HepG2 (cell line): ENCODE measurements around the gene SPCS1. TPM values are rescaled to one million over a fixed set of nuclear protein-coding genes. Genes with fewer than 3 reads are reported as not detected.
A peak's percentile ranks its signal among the peaks of the same experiment; 100 is the strongest.

Experiments
- ATRX ChIP-seq: sonication (generic); formaldehyde crosslinking; IDR thresholded peaks from 2 replicates; pipeline ENCODE4 v1.4.0; 2020; ENCODE audit warnings: missing genetic modification reagents, borderline replicate concordance
- E2F1 ChIP-seq: sonication (generic); formaldehyde crosslinking; IDR thresholded peaks from 2 replicates; pipeline ENCODE4 v1.5.0; 2020; ENCODE audit warnings: missing genetic modification reagents
- FOXA1 ChIP-seq, 2 experiments: fragments of 450-650 bp in 1 of 2; sonication (generic) in 1 of 2; formaldehyde crosslinking in 1 of 2; IDR thresholded peaks; 2 replicates each; pipeline versions ENCODE4 v1.4.0 to v1.6.1; 2016 to 2020; ENCODE audit warnings: missing genetic modification reagents in 1 of 2
- GTF2F1 ChIP-seq: fragments of 150-350 bp; IDR thresholded peaks from 2 replicates; pipeline ENCODE4 v1.6.1; 2014; ENCODE audit warnings: low read length
- JUN ChIP-seq: sonication (generic); formaldehyde crosslinking; IDR thresholded peaks from 2 replicates; pipeline ENCODE4 v1.4.0; 2020; ENCODE audit warnings: mild to moderate bottlenecking, missing genetic modification reagents
- KIAA2018 ChIP-seq: sonication (generic); formaldehyde crosslinking; IDR thresholded peaks from 2 replicates; pipeline ENCODE4 v1.5.0; 2020; ENCODE audit warnings: mild to moderate bottlenecking, missing genetic modification reagents, borderline replicate concordance
- MED1 ChIP-seq: sonication (generic); formaldehyde crosslinking; IDR thresholded peaks from 2 replicates; pipeline ENCODE4 v1.4.0; 2020; ENCODE audit warnings: missing genetic modification reagents
- NFKB2 ChIP-seq: sonication (generic); formaldehyde crosslinking; IDR thresholded peaks from 2 replicates; pipeline ENCODE4 v1.4.0; 2020; ENCODE audit warnings: missing genetic modification reagents, borderline replicate concordance
- PHF21A ChIP-seq: sonication (generic); formaldehyde crosslinking; IDR thresholded peaks from 2 replicates; pipeline ENCODE4 v1.5.0; 2020; ENCODE audit warnings: mild to moderate bottlenecking, missing genetic modification reagents
- RXRB ChIP-seq: IDR thresholded peaks from 2 replicates; pipeline ENCODE4 v1.6.1; 2016; ENCODE audit warnings: borderline replicate concordance, missing genetic modification reagents, missing compliant biosample characterization
- SAFB2 ChIP-seq: sonication (generic); formaldehyde crosslinking; IDR thresholded peaks from 2 replicates; pipeline ENCODE4 v1.5.1; 2020; ENCODE audit warnings: missing genetic modification reagents, low read depth, mild to moderate bottlenecking, borderline replicate concordance
- WIZ ChIP-seq: sonication (generic); formaldehyde crosslinking; IDR thresholded peaks from 2 replicates; pipeline ENCODE4 v1.5.1; 2020; ENCODE audit warnings: mild to moderate bottlenecking, missing genetic modification reagents
- ZBTB26 ChIP-seq: IDR thresholded peaks from 2 replicates; pipeline ENCODE4 v1.6.1; 2016; ENCODE audit warnings: missing compliant biosample characterization, missing genetic modification reagents, borderline replicate concordance
- ZC3H4 ChIP-seq: sonication (generic); formaldehyde crosslinking; IDR thresholded peaks from 2 replicates; pipeline ENCODE4 v1.4.0; 2020; ENCODE audit warnings: missing genetic modification reagents, borderline replicate concordance
- ZMYM2 ChIP-seq: sonication (generic); formaldehyde crosslinking; IDR thresholded peaks from 2 replicates; pipeline ENCODE4 v1.8.0; 2022; ENCODE audit warnings: mild to moderate bottlenecking, missing genetic modification reagents
- ZNF546 ChIP-seq: sonication (generic); formaldehyde crosslinking; conservative IDR thresholded peaks from 2 replicates; pipeline ENCODE4 v1.8.1; 2023; ENCODE audit warnings: mild to moderate bottlenecking, missing genetic modification reagents
- ZNF598 ChIP-seq: sonication (generic); formaldehyde crosslinking; IDR thresholded peaks from 2 replicates; pipeline ENCODE4 v1.5.1; 2020; ENCODE audit warnings: mild to moderate bottlenecking, missing genetic modification reagents, borderline replicate concordance
- ZNF678 ChIP-seq: sonication (generic); formaldehyde crosslinking; IDR thresholded peaks from 2 replicates; pipeline ENCODE4 v1.4.0; 2020; ENCODE audit warnings: mild to moderate bottlenecking, missing genetic modification reagents
- polyA plus RNA-seq, 8 experiments: library from polyadenylated mRNA; depleted of rRNA in 3 of 8; stranded (reverse) in 7 of 8; unstranded in 1 of 8; fragments of >200 nt; fragmentation: Illumina TruSeq in 4 of 8; extraction: Trizol in 4 of 8; gene quantifications; 2 replicates each; pipeline versions ENCODE4 v1.2.1 to v1.2.3, GENCODE V29; 2011 to 2016; ENCODE audit warnings: low read depth in 4 of 8, missing spikeins in 1 of 8, mixed read lengths in 1 of 8; ENCODE audit not compliant: insufficient read depth in 1 of 8
- total RNA-seq, 5 experiments: library from RNA; depleted of rRNA; stranded (reverse); fragments of >200 nt; fragmentation: Illumina TruSeq; extraction: Trizol; gene quantifications; 2 replicates each; pipeline ENCODE4 v1.2.3, GENCODE V29; 2016; ENCODE audit warnings: low read depth in 1 of 5

Gene SPCS1
- total and polyA plus RNA-seq, 2 of the 13 experiments (the other 11 are each of a cell fraction or from before 2014, with no cell fraction given) = 84.6 to 120 TPM

- TF ChIP-seq KIAA2018 (0 out of 2 replicates have a peak, but pooled peaks have one; percentile 81), JUN (CRISPR knock-in tag) (peak; percentile 32; the same call in 1 of the 2 replicates), ZBTB26 (0 out of 2 replicates have a peak, but pooled peaks have one; percentile 18), PHF21A (CRISPR knock-in tag) (peak; percentile 65; the same call in 1 of the 2 replicates), ZC3H4 (no peak), WIZ (CRISPR knock-in tag) (peak; percentile 79; the same call in 1 of the 2 replicates), E2F1 (CRISPR knock-in tag) (peak; percentile 81), GTF2F1 (no peak), RXRB (CRISPR knock-in tag) (peak; percentile 53; the same call in 1 of the 2 replicates), ZNF546 (CRISPR knock-in tag) (peak; percentile 74; the same call in 1 of the 2 replicates), ZMYM2 (CRISPR knock-in tag) (no peak), SAFB2 (CRISPR knock-in tag) (peak; percentile 92), ZNF678 (CRISPR knock-in tag) (peak; percentile 89; the same call in 1 of the 2 replicates), ATRX (no peak), ZNF598 (CRISPR knock-in tag) (no peak), MED1 (peak; percentile 70), NFKB2 (CRISPR knock-in tag) (peak; percentile 51; the same call in 1 of the 2 replicates), FOXA1 (IDR thresholded peaks at IDR 0.05) (no peak), FOXA1 (CRISPR knock-in tag; IDR thresholded peaks at IDR 0.05) (no peak)
Measured at GRCh38 chr3:52705688-52706686, at the start of gene SPCS1, which contains the start of gene GLT8D1 (continued).
